GM19099 (cell line): Measurements from ENCODE around the gene ANXA6.

ENCODE experiments used
- POLR2A ChIP-seq: IDR thresholded peaks from 3 replicates; pipeline ENCODE4 v1.6.1; 2011; ENCODE audit warnings: low read depth; ENCODE audit not compliant: insufficient read length; ENCODE audit errors: extremely low read depth

Gene ANXA6

GRCh38 chr5:151093476-151093889 is 64.1 kb downstream of the ANXA6 start:
- TF ChIP-seq POLR2A, result no peak

GRCh38 chr5:151092762-151093161 is 64.8 kb downstream of the ANXA6 start:
- no peak for TF ChIP-seq POLR2A

GRCh38 chr5:151089726-151090125 is 67.9 kb downstream of the ANXA6 start:
- TF ChIP-seq POLR2A, result no peak

- TF ChIP-seq POLR2A, result no peak
Measured at GRCh38 chr5:151088986-151089385, 68.6 kb downstream of the ANXA6 start.

GRCh38 chr5:151087486-151087885 is 70.1 kb downstream of the ANXA6 start:
- no peak for TF ChIP-seq POLR2A

- TF ChIP-seq POLR2A, result peak; percentile 77
Measured at GRCh38 chr5:151086905-151087360, 70.6 kb downstream of the ANXA6 start.

- no peak for TF ChIP-seq POLR2A
Measured at GRCh38 chr5:151086192-151086869, 71.2 kb downstream of the ANXA6 start.

GRCh38 chr5:151085517-151086041 is 72.0 kb downstream of the ANXA6 start:
- no peak for TF ChIP-seq POLR2A

- TF ChIP-seq POLR2A, result no peak
Measured at GRCh38 chr5:151084363-151084762, 73.2 kb downstream of the ANXA6 start.

GRCh38 chr5:151083081-151083676 is 74.4 kb downstream of the ANXA6 start:
- TF ChIP-seq POLR2A, result peak; percentile 16

GRCh38 chr5:151082282-151082902 is 75.2 kb downstream of the ANXA6 start:
- peak; percentile 36 for TF ChIP-seq POLR2A

GRCh38 chr5:151081431-151082281 is 75.9 kb downstream of the ANXA6 start:
- no peak for TF ChIP-seq POLR2A

- TF ChIP-seq POLR2A, result peak; percentile 68
Measured at GRCh38 chr5:151080613-151081430, 76.8 kb downstream of the ANXA6 start, which contains the start of gene TNIP1. Gene TNIP1 (minus strand): TSS chr5:151081034. CDS start chr5:151065095, 15,939 bp downstream.

- TF ChIP-seq POLR2A, result no peak
Measured at GRCh38 chr5:151079838-151080612, 77.6 kb downstream of the ANXA6 start.
